K562 (cell line): ENCODE results near the gene METTL8. TPM values are rescaled to one million over a fixed set of nuclear protein-coding genes. Genes with fewer than 3 reads are reported as not detected.

Experiments
- ATAC-seq: fragments of 200-7000 bp; cut with Tn5 transposase; 3 replicates; pipeline ENCODE4 v1.9.1; 2020; ENCODE audit warnings: moderate library complexity
- BruUV-seq: library from RNA; stranded (reverse); fragments of 400-500 nt; replicated peaks from 2 replicates; lab custom pipeline; 2021; lab: Mats Ljungman, UMichigan
- CTCF ChIA-PET: fragments of 300-600 bp; formaldehyde crosslinking; extraction: SDS; loops from one replicate; lab custom pipeline; 2021; ENCODE audit warnings: low intra/inter-chr PET ratio; lab: Yijun Ruan, JAX
- POLR2A ChIA-PET: fragments of 300-600, 350-650 bp; sonication (Branson Sonifier 250); formaldehyde crosslinking; extraction: SDS; loops from one replicate; lab custom pipeline; 2021; ENCODE audit warnings: antibody characterized with exemption, inconsistent platforms; lab: Yijun Ruan, JAX
- DNase-seq, 4 experiments: peaks; one replicate each; pipeline versions ENCODE4 v3.0.0 to v3.0.0-alpha.2; 2011 to 2018; ENCODE audit warnings: low spot score in 3 of 4, mixed read lengths in 3 of 4; ENCODE audit errors: extremely low read depth in 1 of 4
- FAIRE-seq: peaks from 2 replicates; lab custom pipeline; 2011; peaks lifted over from hg19 to GRCh38; lab: Jason Lieb, UNC
- H2AFZ ChIP-seq: 2 replicates; pipeline ENCODE4 v1.6.0; 2011; ENCODE audit warnings: low read depth, low read length, control low read depth, inconsistent platforms
- H3K27ac ChIP-seq: fragments of 200-600 bp; 3 replicates; pipeline ENCODE4 v1.8.0; 2011; ENCODE audit warnings: low read depth, mild to moderate bottlenecking, control low read depth, inconsistent platforms, low read length, moderate library complexity, mixed read lengths; ENCODE audit errors: extremely low read depth
- H3K27me3 ChIP-seq, 2 experiments: fragments of 300-600 bp in 1 of 2; 2 replicates in 1 of 2; 3 replicates in 1 of 2; pipeline versions ENCODE4 v1.6.0 to v1.8.0; 2011; ENCODE audit warnings: inconsistent platforms in 2 of 2, low read length in 2 of 2, mild to moderate bottlenecking in 1 of 2, mixed read lengths in 1 of 2, moderate library complexity in 1 of 2; ENCODE audit not compliant: control insufficient read depth in 2 of 2, insufficient read depth in 2 of 2
- H3K36me3 ChIP-seq: fragments of 300-600 bp; 3 replicates; pipeline ENCODE4 v1.8.0; 2011; ENCODE audit warnings: mild to moderate bottlenecking, low read length, inconsistent platforms; ENCODE audit not compliant: control insufficient read depth, insufficient read depth
- H3K4me1 ChIP-seq, 2 experiments: fragments of 200-600 bp in 1 of 2; replicated peaks in 1 of 2; 2 replicates in 1 of 2; 3 replicates in 1 of 2; pipeline versions ENCODE4 v1.5.1 to v1.8.0; 2011; ENCODE audit warnings: inconsistent platforms in 2 of 2, low read length in 2 of 2, mild to moderate bottlenecking in 1 of 2, mixed read lengths in 1 of 2, moderate library complexity in 1 of 2; ENCODE audit not compliant: control insufficient read depth in 2 of 2, insufficient read depth in 2 of 2
- H3K4me2 ChIP-seq: 2 replicates; pipeline ENCODE4 v1.6.1; 2011; ENCODE audit warnings: low read length, control low read depth, inconsistent platforms, mixed read lengths; ENCODE audit not compliant: insufficient read depth
- H3K4me3 ChIP-seq: fragments of 200-600 bp; sonication (generic), shearing (Covaris generic); 2 replicates; pipeline ENCODE4 v1.5.1; 2016; ENCODE audit warnings: control low read depth, inconsistent platforms
- H3K79me2 ChIP-seq: fragments of 200-600 bp; 3 replicates; pipeline ENCODE4 v1.8.0; 2011; ENCODE audit warnings: low read length, inconsistent platforms; ENCODE audit not compliant: control insufficient read depth, insufficient read depth
- H3K9ac ChIP-seq, 2 experiments: 2 replicates each; pipeline versions ENCODE4 v1.6.0 to v1.6.1; 2011; ENCODE audit warnings: low read depth in 2 of 2, low read length in 2 of 2, control low read depth in 1 of 2, inconsistent platforms in 1 of 2, mild to moderate bottlenecking in 1 of 2, mixed read lengths in 1 of 2; ENCODE audit not compliant: insufficient read depth in 1 of 2
- H3K9me1 ChIP-seq: one replicate; pipeline ENCODE4 v1.6.0; 2011; ENCODE audit warnings: inconsistent platforms, mild to moderate bottlenecking, low read length, moderate library complexity; ENCODE audit not compliant: control insufficient read depth, insufficient read depth
- H3K9me3 ChIP-seq: replicated peaks from 2 replicates; pipeline ENCODE4 v1.5.1; 2011; ENCODE audit warnings: low read depth, low read length, inconsistent platforms; ENCODE audit not compliant: control insufficient read depth, insufficient read depth
- H4K20me1 ChIP-seq: replicated peaks from 2 replicates; pipeline ENCODE4 v1.6.1; 2011; ENCODE audit warnings: low read length, inconsistent platforms, mixed read lengths; ENCODE audit not compliant: control insufficient read depth, insufficient read depth
- MEIS2 ChIP-seq: fragments of 450-650 bp; IDR thresholded peaks from 2 replicates; pipeline ENCODE4 v1.6.1; 2014; ENCODE audit warnings: mild to moderate bottlenecking; ENCODE audit not compliant: partially characterized antibody
- NFATC3 ChIP-seq: fragments of 450-650 bp; IDR thresholded peaks from 2 replicates; pipeline ENCODE4 v1.6.1; 2017; ENCODE audit warnings: mild to moderate bottlenecking
- NFIC ChIP-seq: fragments of 450-650 bp; IDR thresholded peaks from 2 replicates; pipeline ENCODE4 v1.6.1; 2017; ENCODE audit warnings: mild to moderate bottlenecking, inconsistent platforms
- WGBS: fragments of 100-300 bp; shearing (Covaris generic); methylation state at CpG from one replicate; pipeline ENCODE4 v1.1.6; 2016; ENCODE audit warnings: low coverage, mixed read lengths; ENCODE audit not compliant: insufficient coverage; ENCODE audit errors: missing lambda C conversion rate; 5-methylcytosine and 5-hydroxymethylcytosine counted together
- in situ Hi-C: fragments of 300-500 bp; cut with MboI; formaldehyde crosslinking; loops from 4 replicates; pipeline ENCODE4 v1.15.0; 2018; ENCODE audit warnings: inconsistent platforms, mixed read lengths
- intact Hi-C: fragments of 100-400 bp; cut with micrococcal nuclease; formaldehyde crosslinking; loops from 2 replicates; pipeline ENCODE4 v1.14.2; 2022
- polyA plus RNA-seq, 8 experiments: library from polyadenylated mRNA; depleted of rRNA in 4 of 8; stranded (reverse) in 5 of 8; unstranded in 3 of 8; fragments of >200 nt; fragmentation: Nextera tagmentation in 2 of 8; fragmentation: Illumina TruSeq in 1 of 8; extraction: Ambion mirVana in 2 of 8; extraction: Trizol in 1 of 8; gene quantifications; 2 replicates each; pipeline versions ENCODE4 v1.2.1 to v1.2.3, GENCODE V29; 2011 to 2014; ENCODE audit warnings: inconsistent platforms in 1 of 8, missing spikeins in 1 of 8
- total RNA-seq, 7 experiments: library from RNA; depleted of rRNA in 6 of 7; stranded (reverse); fragments of >200 nt in 6 of 7; fragmentation: Illumina TruSeq in 2 of 7; extraction: Trizol in 2 of 7; gene quantifications; 2 replicates each; pipeline versions ENCODE4 v1.2.1 to v1.2.3, GENCODE V29; 2011 to 2021; ENCODE audit warnings: low replicate concordance in 1 of 7

The METTL8 gene
- total and polyA plus RNA-seq, 9 of the 15 experiments (the other 6 are each of a cell fraction or from before 2014, with no cell fraction given) = 12.9 to 52.6 (median 33.7) TPM

GRCh38 chr2:171309455-171310286, 124.1 kb downstream of the METTL8 start:
- Histone ChIP-seq H3K9ac (no peak overlapping the region), H3K4me2 (no peak overlapping the region), H3K9me1 (no peaks in the 10 kb centered on the region), H3K9me3 (no peaks in the 10 kb centered on the region; the same call in 1 of the 2 replicates), H2AFZ (no peak overlapping the region)
- no TSS peak for BruUV-seq
- 0 out of 2 replicates have a peak, but pooled peaks have one; percentile 7 for TF ChIP-seq NFIC
- TF ChIP-seq NFATC3 = no peak
- peak; percentile 24 for TF ChIP-seq MEIS2
- TF ChIP-seq, all 486 proteins: peak for 2
- DNase-seq = no peak
- intact Hi-C loops = no loop called here
- in situ Hi-C loops = no loop called here
- CTCF ChIA-PET = no interaction called here
- 66% methylated on average over 6 of the region's 6 CpGs for WGBS
- Histone ChIP-seq H3K27ac (no peak overlapping the region), H3K4me1 (no peaks in the 10 kb centered on the region; a peak in 1 of 5 replicates), H3K27me3 (no peaks in the 10 kb centered on the region), H3K79me2 (no peaks in the 10 kb centered on the region), H3K4me3 (no peak overlapping the region), H4K20me1 (no peaks in the 10 kb centered on the region), H3K36me3 (no peaks in the 10 kb centered on the region)
- ATAC-seq = peak; percentile 43; the same call in 1 of the 3 replicates
- POLR2A ChIA-PET = interaction anchor here (0.6 kb wide), 1 partner anchor 11 kb away, joined by 3 read pairs; no protein-coding TSS in a partner anchor
- FAIRE-seq = no peak
